Stimulated activated CD8-positive, alpha-beta memory T cell treated with anti-CD3 and anti-CD28 coated beads, Interleukin-4, amount 100 ng/mL, for 48 hours (primary cell): ENCODE results near the gene SPATA21.
A peak's percentile ranks its signal among the peaks of the same experiment; 100 is the strongest.
"Not testable (repeated sequence)": the region's sequence is repeated elsewhere in the genome, so short reads cannot be mapped to it uniquely, and the experiment has no call there.

Source experiments
- DNase-seq: peaks from one replicate; pipeline ENCODE4 v3.0.0-alpha.2; 2020

The SPATA21 gene

GRCh38 chr1:16376971-16377370 is 60.3 kb downstream of the SPATA21 start:
- no peak for DNase-seq

- DNase-seq: no peak
Observed at GRCh38 chr1:16375521-16376340, 61.5 kb downstream of the SPATA21 start.

- DNase-seq: no peak
Observed at GRCh38 chr1:16374266-16374665, 63.0 kb downstream of the SPATA21 start.

GRCh38 chr1:16372535-16373285 is 64.5 kb downstream of the SPATA21 start:
- no peak for DNase-seq

- DNase-seq: no peak
Observed at GRCh38 chr1:16371725-16372124, 65.5 kb downstream of the SPATA21 start.

GRCh38 chr1:16369821-16370220 is 67.4 kb downstream of the SPATA21 start:
- no peak for DNase-seq

- no peak for DNase-seq
Observed at GRCh38 chr1:16367968-16368890, 69.0 kb downstream of the SPATA21 start.

- DNase-seq: peak; percentile 89
Observed at GRCh38 chr1:16367258-16367967, 69.8 kb downstream of the SPATA21 start.

GRCh38 chr1:16366722-16367257 is 70.4 kb downstream of the SPATA21 start, which contains the start of gene SZRD1:
Gene SZRD1 (plus strand): TSS chr1:16367242. CDS start chr1:16367258, 16 bp downstream.
- peak; percentile 93 for DNase-seq

GRCh38 chr1:16365146-16365498 is 72.1 kb downstream of the SPATA21 start:
- not testable (repeated sequence) for DNase-seq

- no peak for DNase-seq
Observed at GRCh38 chr1:16356867-16357266, 80.4 kb downstream of the SPATA21 start.

- DNase-seq: no peak
Observed at GRCh38 chr1:16354619-16355018, 82.6 kb downstream of the SPATA21 start.

- no peak for DNase-seq
Observed at GRCh38 chr1:16352842-16353535, 84.2 kb downstream of the SPATA21 start.

GRCh38 chr1:16351994-16352841 is 85.0 kb downstream of the SPATA21 start, which contains the start of gene FBXO42:
Gene FBXO42 (minus strand): TSS chr1:16352480. CDS start chr1:16315418, 37,062 bp downstream.
- DNase-seq: peak; percentile 92

- no peak for DNase-seq
Observed at GRCh38 chr1:16351456-16351993, 85.7 kb downstream of the SPATA21 start.

GRCh38 chr1:16349847-16350406 is 87.3 kb downstream of the SPATA21 start:
- DNase-seq: no peak
